ENCODE data around the gene FHIT. TPM values are rescaled to one million over a fixed set of nuclear protein-coding genes. Genes with fewer than 3 reads are reported as not detected.

FHIT gene
- total RNA-seq, 4 donors from 2014 or later: 3.5 to 17.0 (median 16.7) TPM

- H3K4me1 ChIP-seq: no peaks in the 10 kb centered on the region
- H3K27ac ChIP-seq: no peak overlapping the region
- H3K27me3 ChIP-seq: no peaks in the 10 kb centered on the region
- TF ChIP-seq POLR2A (IDR thresholded peaks at IDR 0.05) (no peak), CTCF (IDR thresholded peaks at IDR 0.05) (no peak)
- no peaks in the 10 kb centered on the region for H3K36me3 ChIP-seq
- peaks cover 0 to under 1% (median 0%) of the 10 kb centered on the region in 4 donors for H3K9me3 ChIP-seq
- no peak overlapping the region for H3K4me3 ChIP-seq
- no peak for DNase-seq
Measured at GRCh38 chr3:60788185-60788584, 463.1 kb downstream of the FHIT start.

DNA sequence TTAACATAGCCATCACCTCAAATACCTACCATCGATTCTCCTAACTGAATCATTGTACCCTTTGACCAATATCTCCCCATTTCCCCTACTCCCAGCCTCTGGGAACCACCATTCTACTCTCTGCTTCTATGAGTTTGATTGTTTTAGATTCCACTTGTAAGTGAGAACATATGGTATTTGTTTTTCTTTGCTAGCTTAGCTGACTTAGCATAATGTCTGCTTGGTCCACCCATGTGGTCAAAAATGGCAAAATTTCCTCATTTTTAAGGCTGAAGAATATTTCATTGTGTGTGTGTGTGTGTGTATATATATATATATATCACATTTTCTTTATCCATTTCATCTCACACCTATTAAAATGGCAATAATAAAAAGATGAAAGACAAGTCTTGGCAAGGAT, 469.3 kb downstream of the FHIT start:
- Histone ChIP-seq H3K4me3 (no peak overlapping the region), H3K36me3 (no peaks in the 10 kb centered on the region), H3K4me1 (no peaks in the 10 kb centered on the region), H3K27me3 (no peaks in the 10 kb centered on the region), H3K9me3 (peaks cover 0 to 5% (median 0%) of the 10 kb centered on the region in 4 donors), H3K27ac (no peak overlapping the region)
- DNase-seq: no peak
- TF ChIP-seq CTCF (IDR thresholded peaks at IDR 0.05): no peak
- TF ChIP-seq POLR2A (IDR thresholded peaks at IDR 0.05): no peak

DNA sequence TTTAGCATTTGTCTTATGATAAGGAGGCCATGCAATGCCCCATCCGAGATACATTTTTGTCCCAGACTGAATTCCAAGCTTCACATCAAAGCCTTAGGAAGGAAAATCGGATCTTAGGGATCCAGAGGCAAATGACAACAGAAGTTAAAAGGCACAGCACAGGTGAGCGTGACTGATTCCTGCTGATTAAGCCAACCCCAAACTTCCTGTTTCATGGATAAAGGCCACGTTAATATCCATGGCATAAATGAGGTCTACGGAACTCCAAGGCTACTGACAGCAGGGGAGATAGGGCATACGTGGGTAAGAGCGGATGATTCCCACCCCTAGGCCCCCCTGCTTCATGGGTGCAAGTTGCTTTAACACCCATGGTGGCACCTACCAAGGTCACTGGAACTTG, 471.6 kb downstream of the FHIT start:
- Histone ChIP-seq H3K4me1 (no peaks in the 10 kb centered on the region), H3K36me3 (no peaks in the 10 kb centered on the region), H3K27ac (no peak overlapping the region), H3K9me3 (peaks cover 0 to 5% (median 0%) of the 10 kb centered on the region in 4 donors), H3K4me3 (no peak overlapping the region), H3K27me3 (no peaks in the 10 kb centered on the region)
- no peak for DNase-seq
- TF ChIP-seq CTCF (IDR thresholded peaks at IDR 0.05) (no peak), POLR2A (IDR thresholded peaks at IDR 0.05) (no peak)

DNA sequence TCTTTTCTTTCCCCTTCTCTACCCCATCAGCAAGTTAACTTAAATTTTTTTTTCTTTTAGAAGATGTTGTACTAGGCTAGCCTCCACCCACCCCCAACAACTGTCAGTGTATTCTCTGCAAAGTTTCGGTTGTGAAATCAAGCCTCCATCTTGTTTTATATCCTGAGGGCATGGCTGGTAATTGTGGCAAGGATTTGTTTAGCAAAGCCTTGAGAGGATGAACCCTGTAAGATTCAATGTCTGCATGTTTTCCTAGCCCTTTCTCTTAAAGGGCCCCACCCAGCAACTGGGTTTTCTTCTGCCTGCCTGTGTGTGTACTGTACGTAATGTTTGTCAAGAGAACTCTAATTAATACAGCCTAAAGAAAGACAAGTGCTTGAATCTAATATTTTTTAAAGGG, 475.3 kb downstream of the FHIT start:
- no peak for DNase-seq
- Histone ChIP-seq H3K27ac (no peak overlapping the region), H3K36me3 (no peaks in the 10 kb centered on the region), H3K27me3 (no peaks in the 10 kb centered on the region), H3K4me3 (no peak overlapping the region), H3K4me1 (no peaks in the 10 kb centered on the region), H3K9me3 (no peaks in the 10 kb centered on the region)
- TF ChIP-seq POLR2A (IDR thresholded peaks at IDR 0.05) (no peak), CTCF (IDR thresholded peaks at IDR 0.05) (no peak)

DNA sequence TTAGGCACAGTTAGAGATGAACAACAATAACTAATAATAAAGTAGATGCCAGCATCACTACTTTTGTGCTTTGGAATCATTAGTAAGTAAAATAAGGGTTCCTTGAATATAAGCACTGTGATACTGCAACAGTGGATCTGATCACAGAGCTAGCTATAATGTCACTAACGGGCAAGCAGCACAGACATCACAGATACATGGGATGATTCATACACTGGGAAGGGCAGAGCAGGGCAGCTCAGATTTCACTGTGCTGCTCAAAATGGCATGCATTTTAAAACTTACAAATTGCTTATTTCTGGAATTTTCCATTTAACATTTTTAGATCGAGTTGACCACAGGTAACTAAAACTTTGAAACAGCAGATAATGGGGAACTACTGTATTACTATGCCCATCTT, 476.6 kb downstream of the FHIT start:
- Histone ChIP-seq H3K9me3 (no peaks in the 10 kb centered on the region), H3K4me3 (no peak overlapping the region), H3K27me3 (no peaks in the 10 kb centered on the region), H3K36me3 (no peaks in the 10 kb centered on the region), H3K4me1 (no peaks in the 10 kb centered on the region), H3K27ac (no peak overlapping the region)
- no peak for DNase-seq
- TF ChIP-seq CTCF (IDR thresholded peaks at IDR 0.05): no peak
- no peak for TF ChIP-seq POLR2A (IDR thresholded peaks at IDR 0.05)

DNA sequence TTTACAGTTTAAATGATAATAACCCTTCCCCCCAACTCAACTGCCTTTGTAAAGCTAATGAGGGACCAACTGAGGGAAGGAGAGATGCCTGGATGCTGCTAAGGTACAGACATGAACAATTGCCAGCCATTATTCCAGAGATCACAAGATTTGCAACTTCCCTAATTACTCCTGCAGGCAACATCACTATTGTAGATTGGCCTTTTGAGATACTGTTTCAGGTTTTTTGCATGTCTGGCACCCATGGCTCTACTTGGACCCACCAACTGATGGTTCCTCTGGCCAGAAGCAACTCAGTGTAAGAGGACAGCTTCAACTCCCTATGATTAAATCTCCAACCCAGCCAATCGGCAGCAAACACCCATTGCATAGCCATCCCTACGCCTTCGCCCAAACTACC, 478.7 kb downstream of the FHIT start:
- H3K4me1 ChIP-seq: no peaks in the 10 kb centered on the region
- no peak overlapping the region for H3K4me3 ChIP-seq
- no peaks in the 10 kb centered on the region for H3K9me3 ChIP-seq
- no peak for DNase-seq
- no peak overlapping the region for H3K27ac ChIP-seq
- TF ChIP-seq CTCF (IDR thresholded peaks at IDR 0.05): no peak
- TF ChIP-seq POLR2A (IDR thresholded peaks at IDR 0.05): no peak
- no peaks in the 10 kb centered on the region for H3K36me3 ChIP-seq
- no peaks in the 10 kb centered on the region for H3K27me3 ChIP-seq

Measured in Peyer's patch (tissue), 4 donors.